ENCODE measurements around the gene SREBF2. TPM values are rescaled to one million over a fixed set of nuclear protein-coding genes. Genes with fewer than 3 reads are reported as not detected.

Gene SREBF2
- total RNA-seq, 1 experiment from 2014 or later = 40.0 TPM

- Histone ChIP-seq H3K36me3 (ENCODE audit: low read depth, low read length) (no peaks in the 10 kb centered on the region), H3K79me2 (ENCODE audit: low read length) (no peaks in the 10 kb centered on the region), H3K9ac (ENCODE audit: low read length) (no peak overlapping the region), H3K9me2 (replicated peaks; ENCODE audit: low read length) (no peaks in the 10 kb centered on the region), H3K9me3 (ENCODE audit: low read length) (no peaks in the 10 kb centered on the region), H4K20me1 (ENCODE audit: low read length) (no peaks in the 10 kb centered on the region), H3K4me2 (ENCODE audit: low read length) (no peak overlapping the region), H3K4me3 (ENCODE audit: low read length) (no peak overlapping the region), H3K27me3 (ENCODE audit: low read length) (no peaks in the 10 kb centered on the region), H3K4me1 (ENCODE audit: insufficient read depth, low read length) (no peaks in the 10 kb centered on the region), H3K27ac (ENCODE audit: low read length) (no peak overlapping the region), H3F3A (ENCODE audit: low read length, unreplicated experiment) (no peaks in the 10 kb centered on the region), H2AFZ (ENCODE audit: low read length) (no peak overlapping the region)
- ChIA-PET POLR2A (ENCODE audit: unreplicated experiment) (no interaction called here), CTCF (no interaction called here)
- no peak for DNase-seq
- BruUV-seq (replicated peaks) = no TSS peak
- TF ChIP-seq CTCF (conservative IDR thresholded peaks at IDR 0.05; ENCODE audit: low read depth, low read length) = no peak
- no peak for TF ChIP-seq EZH2 (IDR thresholded peaks at IDR 0.05; ENCODE audit: low read length, unreplicated experiment)
- TF ChIP-seq EZH2phosphoT487 (IDR thresholded peaks at IDR 0.05; ENCODE audit: borderline replicate concordance, low read length) = no peak
- no peak for ATAC-seq
- intact Hi-C loops (cut with micrococcal nuclease) = no loop called here
Measured at GRCh38 chr22:41928593-41929417, 95.9 kb downstream of the SREBF2 start.

DNA sequence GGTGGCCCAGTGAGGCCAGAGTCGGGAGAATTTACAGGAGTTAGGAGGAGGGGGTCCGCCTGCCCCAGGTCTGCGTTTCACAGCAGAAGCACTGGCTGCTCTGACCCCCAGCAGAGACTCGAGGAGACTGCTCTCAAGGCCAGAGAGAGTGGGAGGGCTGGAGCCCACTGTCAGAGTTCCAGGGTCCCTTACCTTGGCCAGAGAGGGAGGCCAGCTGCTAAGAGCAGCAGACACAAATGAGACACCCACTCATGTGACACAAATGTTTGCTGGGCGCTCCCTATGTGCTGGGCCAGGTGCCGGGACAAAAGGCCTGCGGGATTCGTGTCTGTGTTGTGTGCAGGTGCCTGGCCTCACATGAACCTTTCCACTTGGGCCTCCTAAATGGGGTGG is 96.5 kb downstream of the SREBF2 start:
- Histone ChIP-seq H3K4me1 (ENCODE audit: insufficient read depth, low read length) (no peaks in the 10 kb centered on the region), H2AFZ (ENCODE audit: low read length) (no peak overlapping the region), H3K4me2 (ENCODE audit: low read length) (no peak overlapping the region), H3K79me2 (ENCODE audit: low read length) (no peaks in the 10 kb centered on the region), H3K4me3 (ENCODE audit: low read length) (no peak overlapping the region), H3K9ac (ENCODE audit: low read length) (no peak overlapping the region), H3K36me3 (ENCODE audit: low read depth, low read length) (no peaks in the 10 kb centered on the region), H3F3A (ENCODE audit: low read length, unreplicated experiment) (no peaks in the 10 kb centered on the region), H3K27me3 (ENCODE audit: low read length) (no peaks in the 10 kb centered on the region), H3K9me3 (ENCODE audit: low read length) (no peaks in the 10 kb centered on the region), H4K20me1 (ENCODE audit: low read length) (no peaks in the 10 kb centered on the region), H3K27ac (ENCODE audit: low read length) (no peak overlapping the region), H3K9me2 (replicated peaks; ENCODE audit: low read length) (no peaks in the 10 kb centered on the region)
- ATAC-seq (no peak), DNase-seq (no peak)
- BruUV-seq (replicated peaks) = no TSS peak
- intact Hi-C loops (cut with micrococcal nuclease) = no loop called here
- CTCF ChIA-PET = no interaction called here
- POLR2A ChIA-PET (ENCODE audit: unreplicated experiment) = no interaction called here
- TF ChIP-seq EZH2 (IDR thresholded peaks at IDR 0.05; ENCODE audit: low read length, unreplicated experiment) = no peak
- TF ChIP-seq EZH2phosphoT487 (IDR thresholded peaks at IDR 0.05; ENCODE audit: borderline replicate concordance, low read length) = no peak
- TF ChIP-seq CTCF (conservative IDR thresholded peaks at IDR 0.05; ENCODE audit: low read depth, low read length) = no peak

DNA sequence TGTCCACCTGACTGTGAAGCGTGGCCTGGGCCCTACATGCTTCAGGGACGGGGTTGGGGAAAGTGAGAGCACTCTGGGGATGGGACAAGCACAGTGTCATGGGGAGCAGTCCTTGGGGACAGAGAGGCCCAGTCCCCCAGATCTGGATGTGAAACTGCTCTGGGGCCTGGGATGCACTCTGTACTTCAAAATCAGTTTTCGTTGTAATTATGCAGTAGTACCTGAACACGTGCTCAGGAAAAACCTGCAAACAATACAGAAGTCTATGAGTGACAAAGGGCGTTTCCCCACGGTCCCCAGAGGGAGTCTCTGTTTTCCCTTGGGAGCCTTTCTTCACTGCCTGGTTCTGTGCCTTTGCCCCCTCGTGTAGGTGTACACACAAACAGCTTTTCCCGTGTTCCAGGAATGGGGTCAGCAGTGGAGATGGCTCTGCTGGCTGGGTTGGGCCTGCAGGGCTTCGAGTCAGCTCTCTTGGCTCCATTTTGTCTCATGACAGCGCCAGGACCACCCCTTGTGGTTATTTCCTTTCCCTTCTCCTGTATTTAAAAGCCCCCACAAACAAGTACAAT is 98.9 kb downstream of the SREBF2 start:
- no peaks in the 10 kb centered on the region for H3K9me2 ChIP-seq (replicated peaks; ENCODE audit: low read length)
- no peak for ATAC-seq
- no peak overlapping the region for H2AFZ ChIP-seq (ENCODE audit: low read length)
- TF ChIP-seq EZH2 (IDR thresholded peaks at IDR 0.05; ENCODE audit: low read length, unreplicated experiment) (no peak), EZH2phosphoT487 (IDR thresholded peaks at IDR 0.05; ENCODE audit: borderline replicate concordance, low read length) (no peak), CTCF (conservative IDR thresholded peaks at IDR 0.05; ENCODE audit: low read depth, low read length) (no peak)
- H3F3A ChIP-seq (ENCODE audit: low read length, unreplicated experiment) = no peaks in the 10 kb centered on the region
- intact Hi-C loops (cut with micrococcal nuclease) = no loop called here
- no peak overlapping the region for H3K4me3 ChIP-seq (ENCODE audit: low read length)
- H3K9ac ChIP-seq (ENCODE audit: low read length) = no peak overlapping the region
- no peaks in the 10 kb centered on the region for H3K79me2 ChIP-seq (ENCODE audit: low read length)
- POLR2A ChIA-PET (ENCODE audit: unreplicated experiment) = no interaction called here
- H3K27me3 ChIP-seq (ENCODE audit: low read length) = no peaks in the 10 kb centered on the region
- CTCF ChIA-PET = no interaction called here
- BruUV-seq (replicated peaks) = no TSS peak
- no peaks in the 10 kb centered on the region for H3K9me3 ChIP-seq (ENCODE audit: low read length)
- H3K36me3 ChIP-seq (ENCODE audit: low read depth, low read length) = no peaks in the 10 kb centered on the region
- DNase-seq = no peak
- no peaks in the 10 kb centered on the region for H4K20me1 ChIP-seq (ENCODE audit: low read length)
- no peak overlapping the region for H3K27ac ChIP-seq (ENCODE audit: low read length)
- H3K4me1 ChIP-seq (ENCODE audit: insufficient read depth, low read length) = no peaks in the 10 kb centered on the region
- H3K4me2 ChIP-seq (ENCODE audit: low read length) = no peak overlapping the region

Measured in PC-3 (cell line).